GM19395 (cell line): Measurements from ENCODE around the gene NTSR1.

Experiments used
- ATAC-seq: cut with Tn5 transposase; IDR thresholded peaks from one replicate; pipeline ENCODE4 v1.9.1; 2021; ENCODE audit warnings: mild to moderate bottlenecking, moderate library complexity; ENCODE audit not compliant: unreplicated experiment

NTSR1 gene

GRCh38 chr20:62708591-62709536 is at the start of gene NTSR1:
TSS of gene NTSR1 (plus strand) at chr20:62708836. CDS start at chr20:62709208, 372 bp downstream.
- no peak for ATAC-seq

GRCh38 chr20:62659488-62660239 is 49.0 kb upstream of the NTSR1 start:
- ATAC-seq: no peak

GRCh38 chr20:62660240-62660615 is 48.4 kb upstream of the NTSR1 start:
- ATAC-seq: no peak

GRCh38 chr20:62660768-62661167 is 47.9 kb upstream of the NTSR1 start:
- no peak for ATAC-seq

GRCh38 chr20:62661647-62662046 is 47.0 kb upstream of the NTSR1 start:
- ATAC-seq: no peak

- ATAC-seq: no peak
Observed at GRCh38 chr20:62662422-62662821, 46.2 kb upstream of the NTSR1 start.

GRCh38 chr20:62663145-62664018 is 45.3 kb upstream of the NTSR1 start:
- ATAC-seq: no peak

- ATAC-seq: no peak
Observed at GRCh38 chr20:62664019-62664971, 44.3 kb upstream of the NTSR1 start.

- no peak for ATAC-seq
Observed at GRCh38 chr20:62665153-62665754, 43.4 kb upstream of the NTSR1 start.

GRCh38 chr20:62665826-62666735 is 42.6 kb upstream of the NTSR1 start:
- ATAC-seq: no peak

GRCh38 chr20:62666736-62667529 is 41.7 kb upstream of the NTSR1 start:
- no peak for ATAC-seq

GRCh38 chr20:62667530-62668440 is 40.9 kb upstream of the NTSR1 start:
- no peak for ATAC-seq

- ATAC-seq: no peak
Observed at GRCh38 chr20:62668441-62669027, 40.1 kb upstream of the NTSR1 start.

- no peak for ATAC-seq
Observed at GRCh38 chr20:62669249-62669648, 39.4 kb upstream of the NTSR1 start.

GRCh38 chr20:62670156-62670555 is 38.5 kb upstream of the NTSR1 start:
- no peak for ATAC-seq

GRCh38 chr20:62670998-62671397 is 37.6 kb upstream of the NTSR1 start:
- no peak for ATAC-seq
